ENCODE measurements around the gene ZNF470. TPM values are rescaled to one million over a fixed set of nuclear protein-coding genes. Genes with fewer than 3 reads are reported as not detected.

The ZNF470 gene
- total and polyA plus RNA-seq, 11 donors: 1.7 to 7.1 (median 3.5) TPM

DNA sequence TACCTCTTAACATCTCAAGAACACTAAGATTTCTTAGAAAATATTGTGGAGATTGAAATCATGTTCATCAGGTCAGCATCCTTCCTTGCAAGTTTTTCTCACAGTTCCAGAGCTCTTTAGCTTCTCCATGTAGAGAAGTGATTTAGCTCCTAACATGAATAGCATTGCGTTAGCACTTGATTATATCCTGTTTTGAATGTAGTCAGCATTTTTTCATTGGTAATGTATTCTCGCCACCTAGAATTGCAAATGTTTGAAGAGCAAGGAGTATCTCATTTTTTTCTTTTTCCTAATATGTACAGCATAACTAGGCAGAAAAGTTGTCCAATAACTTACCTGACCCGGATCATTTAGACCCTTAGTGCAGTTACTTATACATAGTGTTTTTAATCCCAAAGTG lies 6.6 kb downstream of the ZNF470 start:
- intact Hi-C loops (cut with DNase I): no loop called here
- no peak overlapping the region for H3K27ac ChIP-seq
- H3K4me1 ChIP-seq: no peaks in the 10 kb centered on the region
- peaks cover 11 to 100% (median 94%) of the 10 kb centered on the region in 12 donors for H3K9me3 ChIP-seq
- 98 to 100% (median 99%) methylated on average over 3 of the region's 3 CpGs for WGBS, 4 donors
- DNase-seq: no peak
- no peak for ATAC-seq
- no peak overlapping the region for H3K4me3 ChIP-seq
- no peaks in the 10 kb centered on the region for H3K27me3 ChIP-seq
- TF ChIP-seq, protein P1, sequence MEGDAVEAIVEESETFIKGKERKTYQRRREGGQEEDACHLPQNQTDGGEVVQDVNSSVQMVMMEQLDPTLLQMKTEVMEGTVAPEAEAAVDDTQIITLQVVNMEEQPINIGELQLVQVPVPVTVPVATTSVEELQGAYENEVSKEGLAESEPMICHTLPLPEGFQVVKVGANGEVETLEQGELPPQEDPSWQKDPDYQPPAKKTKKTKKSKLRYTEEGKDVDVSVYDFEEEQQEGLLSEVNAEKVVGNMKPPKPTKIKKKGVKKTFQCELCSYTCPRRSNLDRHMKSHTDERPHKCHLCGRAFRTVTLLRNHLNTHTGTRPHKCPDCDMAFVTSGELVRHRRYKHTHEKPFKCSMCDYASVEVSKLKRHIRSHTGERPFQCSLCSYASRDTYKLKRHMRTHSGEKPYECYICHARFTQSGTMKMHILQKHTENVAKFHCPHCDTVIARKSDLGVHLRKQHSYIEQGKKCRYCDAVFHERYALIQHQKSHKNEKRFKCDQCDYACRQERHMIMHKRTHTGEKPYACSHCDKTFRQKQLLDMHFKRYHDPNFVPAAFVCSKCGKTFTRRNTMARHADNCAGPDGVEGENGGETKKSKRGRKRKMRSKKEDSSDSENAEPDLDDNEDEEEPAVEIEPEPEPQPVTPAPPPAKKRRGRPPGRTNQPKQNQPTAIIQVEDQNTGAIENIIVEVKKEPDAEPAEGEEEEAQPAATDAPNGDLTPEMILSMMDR (IDR thresholded peaks at IDR 0.05): no peak
- no peak for TF ChIP-seq POLR2A (IDR thresholded peaks at IDR 0.05)
- peaks cover 25 to 100% (median 74%) of the 10 kb centered on the region in 9 donors for H3K36me3 ChIP-seq

DNA sequence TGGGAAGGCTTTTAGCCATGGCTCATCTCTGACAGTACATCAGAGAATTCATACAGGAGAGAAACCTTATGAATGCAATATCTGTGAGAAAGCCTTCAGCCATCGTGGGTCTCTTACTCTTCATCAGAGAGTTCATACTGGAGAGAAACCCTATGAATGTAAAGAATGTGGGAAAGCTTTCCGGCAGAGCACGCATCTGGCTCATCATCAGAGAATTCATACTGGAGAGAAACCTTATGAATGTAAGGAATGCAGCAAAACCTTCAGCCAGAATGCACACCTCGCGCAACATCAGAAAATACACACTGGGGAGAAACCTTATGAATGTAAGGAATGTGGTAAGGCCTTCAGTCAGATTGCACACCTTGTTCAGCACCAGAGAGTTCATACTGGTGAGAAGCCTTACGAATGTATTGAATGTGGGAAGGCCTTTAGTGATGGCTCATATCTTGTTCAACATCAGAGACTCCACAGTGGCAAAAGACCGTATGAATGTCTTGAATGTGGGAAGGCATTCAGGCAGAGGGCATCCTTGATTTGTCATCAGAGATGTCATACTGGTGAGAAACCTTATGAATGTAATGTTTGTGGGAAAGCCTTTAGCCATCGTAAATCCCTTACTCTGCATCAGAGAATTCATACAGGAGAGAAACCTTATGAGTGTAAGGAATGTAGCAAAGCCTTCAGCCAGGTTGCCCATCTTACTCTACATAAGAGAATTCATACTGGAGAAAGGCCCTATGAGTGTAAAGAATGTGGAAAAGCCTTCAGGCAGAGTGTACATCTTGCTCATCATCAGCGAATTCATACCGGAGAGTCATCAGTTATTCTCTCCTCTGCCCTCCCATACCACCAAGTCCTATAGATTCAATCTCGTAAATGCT lies 10.7 kb downstream of the ZNF470 start:
- ATAC-seq (no peak), DNase-seq (no peak)
- H3K27ac ChIP-seq: no peak overlapping the region
- TF ChIP-seq, protein P1 (IDR thresholded peaks at IDR 0.05): no peak
- no peak for TF ChIP-seq POLR2A (IDR thresholded peaks at IDR 0.05)
- 97 to 98% (median 98%) methylated on average over 11 of the region's 11 CpGs for WGBS, 4 donors
- intact Hi-C loops (cut with DNase I): no loop called here
- H3K36me3 ChIP-seq: peaks cover 20 to 95% (median 42%) of the 10 kb centered on the region in 9 donors
- H3K9me3 ChIP-seq: peaks cover 15 to 100% (median 99%) of the 10 kb centered on the region in 12 donors
- no peak overlapping the region for H3K4me3 ChIP-seq
- H3K4me1 ChIP-seq: no peaks in the 10 kb centered on the region
- H3K27me3 ChIP-seq: no peaks in the 10 kb centered on the region

DNA sequence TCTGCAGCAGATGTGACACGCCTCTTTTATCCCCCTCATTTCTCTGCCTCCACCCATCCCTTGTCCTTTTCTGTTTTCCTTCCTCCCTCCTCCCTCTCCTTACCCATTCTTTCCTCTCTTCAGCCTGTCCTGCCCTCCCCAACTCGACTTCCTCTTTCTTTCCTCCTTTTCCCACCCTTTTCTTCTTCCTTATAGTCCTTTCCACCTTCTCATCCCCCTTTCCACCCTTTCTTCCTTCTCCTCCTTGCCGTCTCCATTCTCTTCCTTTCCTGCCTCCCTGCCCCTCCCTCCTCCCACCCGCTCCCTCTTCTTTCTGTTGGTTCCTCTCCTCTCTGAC lies 27.1 kb downstream of the ZNF470 start:
- 60 to 65% (median 63%) methylated on average over 4 of the region's 4 CpGs for WGBS, 4 donors
- no peak for TF ChIP-seq POLR2A (IDR thresholded peaks at IDR 0.05)
- TF ChIP-seq, protein P1 (IDR thresholded peaks at IDR 0.05): no peak
- DNase-seq: no peak
- peak overlapping the region in 8 of 12 donors; percentile 65 to 100 (median 86) for H3K4me3 ChIP-seq
- no peaks in the 10 kb centered on the region for H3K27me3 ChIP-seq
- no peak for ATAC-seq
- intact Hi-C loops (cut with DNase I): loop anchor here in 1 of 10 donors (2.0 kb wide), 1 partner anchor 28 kb away; the partner anchor contains the start of gene ZNF470
- peaks cover 0 to 33% (median 0%) of the 10 kb centered on the region in 12 donors for H3K9me3 ChIP-seq
- H3K4me1 ChIP-seq: peaks cover 0 to 24% (median 8%) of the 10 kb centered on the region in 12 donors
- H3K36me3 ChIP-seq: peaks cover 0 to 3% (median 0%) of the 10 kb centered on the region in 9 donors
- H3K27ac ChIP-seq: peak overlapping the region in 1 of 12 donors; percentile 76
